Peyer's patch (tissue), 4 donors: ENCODE data around the gene MAML2. TPM values are rescaled to one million over a fixed set of nuclear protein-coding genes. Genes with fewer than 3 reads are reported as not detected.

Experiments used
- DNase-seq, 3 donors: peaks; one replicate each; pipeline ENCODE4 v3.0.0-alpha.2; 2017 to 2019
- H3K27ac ChIP-seq, 4 donors: fragments of 200-600 bp; sonication (generic); one replicate each; pipeline ENCODE4 v1.5.1; 2016 to 2019
- H3K27me3 ChIP-seq, 2 donors: fragments of 200-600 bp; sonication (generic); one replicate each; pipeline ENCODE4 v1.5.1; 2019
- H3K36me3 ChIP-seq, 3 donors: fragments of 200-600 bp; sonication (generic); one replicate each; pipeline ENCODE4 v1.5.1; 2016 to 2019
- H3K4me1 ChIP-seq, 4 donors: fragments of 200-600 bp; sonication (generic); one replicate each; pipeline ENCODE4 v1.5.1; 2016 to 2019
- H3K4me3 ChIP-seq, 4 donors: fragments of 200-600 bp; sonication (generic); 1 replicate in 3 of 4; 2 replicates in 1 of 4; pipeline ENCODE4 v1.5.1; 2016 to 2019; ENCODE audit warnings: mild to moderate bottlenecking in 1 of 4
- H3K9me3 ChIP-seq, 4 donors: fragments of 200-600 bp; sonication (generic); one replicate each; pipeline ENCODE4 v1.5.1; 2016 to 2019; ENCODE audit warnings: mild to moderate bottlenecking in 1 of 4
- CTCF ChIP-seq, 6 experiments: fragments of 450-650 bp in 4 of 6; fragments of 200-600 bp in 2 of 6; sonication (generic) in 1 of 6; IDR thresholded peaks; one replicate each; pipeline ENCODE4 v1.5.1; 2017 to 2019; ENCODE audit warnings: antibody characterized with exemption in 6 of 6, mild to moderate bottlenecking in 3 of 6, moderate library complexity in 1 of 6
- POLR2A ChIP-seq, 2 donors: fragments of 450-650 bp; IDR thresholded peaks; one replicate each; pipeline ENCODE4 v1.5.1; 2017; ENCODE audit warnings: antibody characterized with exemption in 2 of 2, mild to moderate bottlenecking in 2 of 2, moderate library complexity in 2 of 2
- total RNA-seq, 4 donors: library from RNA; depleted of rRNA; stranded (reverse); fragments of >200 nt; gene quantifications; one replicate each; pipeline ENCODE4 v1.1.0, GENCODE V29; 2016

The MAML2 gene
- total RNA-seq, 4 donors from 2014 or later, result 8.4 to 60.2 (median 22.7) TPM

GRCh38 chr11:96082936-96083335 is 260.1 kb downstream of the MAML2 start:
- Histone ChIP-seq H3K4me1 (no peaks in the 10 kb centered on the region), H3K4me3 (no peak overlapping the region), H3K27ac (no peak overlapping the region), H3K36me3 (no peaks in the 10 kb centered on the region), H3K27me3 (no peaks in the 10 kb centered on the region), H3K9me3 (no peaks in the 10 kb centered on the region)
- TF ChIP-seq POLR2A (IDR thresholded peaks at IDR 0.05), result no peak
- no peak for TF ChIP-seq CTCF (IDR thresholded peaks at IDR 0.05)
- DNase-seq, result no peak

- no peak for TF ChIP-seq CTCF (IDR thresholded peaks at IDR 0.05)
- no peak for TF ChIP-seq POLR2A (IDR thresholded peaks at IDR 0.05)
- H3K9me3 ChIP-seq, result no peaks in the 10 kb centered on the region
- no peaks in the 10 kb centered on the region for H3K4me1 ChIP-seq
- no peak overlapping the region for H3K4me3 ChIP-seq
- no peak overlapping the region for H3K27ac ChIP-seq
- no peak for DNase-seq
- H3K27me3 ChIP-seq, result no peaks in the 10 kb centered on the region
- no peaks in the 10 kb centered on the region for H3K36me3 ChIP-seq
Observed at GRCh38 chr11:96082002-96082899, 260.7 kb downstream of the MAML2 start.

DNA sequence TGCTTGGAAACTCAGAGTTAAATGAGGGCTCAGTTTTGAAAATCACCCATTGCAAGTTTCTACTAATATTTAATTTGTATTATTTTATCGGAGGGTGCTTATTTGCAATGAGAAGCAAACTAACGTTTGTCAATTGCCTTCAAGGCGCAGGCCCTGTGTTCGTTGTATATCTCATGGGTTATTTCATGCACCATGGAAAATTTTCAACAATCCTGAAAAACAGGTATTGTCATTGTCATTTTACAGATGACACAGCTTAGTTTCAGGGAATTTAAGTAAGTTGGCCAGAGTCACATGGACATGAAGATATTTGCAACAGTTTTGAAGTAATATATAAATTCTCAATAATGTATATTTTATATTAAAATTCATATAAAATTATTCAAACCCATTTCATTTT is 261.4 kb downstream of the MAML2 start:
- H3K4me1 ChIP-seq, result no peaks in the 10 kb centered on the region
- H3K4me3 ChIP-seq, result no peak overlapping the region
- H3K27me3 ChIP-seq, result no peaks in the 10 kb centered on the region
- no peaks in the 10 kb centered on the region for H3K36me3 ChIP-seq
- TF ChIP-seq POLR2A (IDR thresholded peaks at IDR 0.05) (no peak), CTCF (IDR thresholded peaks at IDR 0.05) (no peak)
- no peak overlapping the region for H3K27ac ChIP-seq
- no peaks in the 10 kb centered on the region for H3K9me3 ChIP-seq
- no peak for DNase-seq

DNA sequence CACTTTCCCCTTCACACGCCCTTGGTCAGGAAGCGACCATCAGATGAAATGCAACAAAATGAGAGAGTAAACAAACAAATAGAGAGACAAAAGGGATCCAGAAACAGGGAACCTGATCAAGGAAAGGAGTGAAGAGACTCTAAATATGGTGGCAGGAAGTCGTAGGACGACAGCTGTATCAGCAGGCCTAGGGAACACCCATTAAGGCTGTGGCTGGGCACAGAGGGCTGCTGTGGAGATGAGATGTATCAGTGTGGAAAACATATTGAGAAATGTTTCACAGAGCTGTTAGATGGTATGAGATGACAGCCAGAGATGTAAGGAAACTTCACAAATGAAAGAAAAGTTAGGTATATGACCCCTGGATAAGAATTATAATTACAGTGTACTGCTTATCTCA is 263.3 kb downstream of the MAML2 start:
- H3K36me3 ChIP-seq, result no peaks in the 10 kb centered on the region
- no peak overlapping the region for H3K27ac ChIP-seq

DNA sequence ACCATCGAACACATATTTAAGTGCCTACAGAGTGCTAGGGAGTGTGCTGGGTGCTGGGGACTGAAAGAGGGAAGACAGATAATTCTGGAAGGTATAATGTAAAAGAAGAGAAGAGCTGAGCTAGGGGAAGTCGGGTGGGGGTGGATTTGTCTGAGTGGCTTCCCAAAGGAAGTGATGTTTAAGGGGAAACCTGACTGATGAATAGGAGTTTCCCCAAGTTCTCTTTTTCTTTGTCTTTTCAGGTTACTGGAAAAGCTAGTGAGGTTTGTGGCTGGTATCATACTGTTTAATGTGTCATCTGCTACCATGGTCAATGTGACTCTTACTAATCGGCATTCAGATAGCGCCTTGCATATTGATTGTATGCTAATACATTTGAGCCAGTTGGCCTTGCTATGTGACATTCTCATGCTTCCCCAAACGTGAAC is 267.4 kb downstream of the MAML2 start:
- H3K4me1 ChIP-seq, result no peaks in the 10 kb centered on the region
- H3K27ac ChIP-seq, result no peak overlapping the region
- no peaks in the 10 kb centered on the region for H3K9me3 ChIP-seq
- no peaks in the 10 kb centered on the region for H3K27me3 ChIP-seq
- no peaks in the 10 kb centered on the region for H3K36me3 ChIP-seq
- no peak for DNase-seq
- TF ChIP-seq CTCF (IDR thresholded peaks at IDR 0.05) (no peak), POLR2A (IDR thresholded peaks at IDR 0.05) (no peak)
- H3K4me3 ChIP-seq, result no peak overlapping the region

More for the DNA sequence above, 263.3 kb downstream of the MAML2 start:
- Histone ChIP-seq H3K9me3 (no peaks in the 10 kb centered on the region), H3K4me1 (no peaks in the 10 kb centered on the region), H3K4me3 (no peak overlapping the region), H3K27me3 (no peaks in the 10 kb centered on the region)
- TF ChIP-seq CTCF (IDR thresholded peaks at IDR 0.05) (no peak), POLR2A (IDR thresholded peaks at IDR 0.05) (no peak)
- no peak for DNase-seq
